GM21447 (cell line): Measurements from ENCODE around the gene EPS15.

Experiments
- ATAC-seq: cut with Tn5 transposase; IDR thresholded peaks from one replicate; pipeline ENCODE4 v1.9.1; 2021; ENCODE audit not compliant: unreplicated experiment

EPS15 gene

DNA sequence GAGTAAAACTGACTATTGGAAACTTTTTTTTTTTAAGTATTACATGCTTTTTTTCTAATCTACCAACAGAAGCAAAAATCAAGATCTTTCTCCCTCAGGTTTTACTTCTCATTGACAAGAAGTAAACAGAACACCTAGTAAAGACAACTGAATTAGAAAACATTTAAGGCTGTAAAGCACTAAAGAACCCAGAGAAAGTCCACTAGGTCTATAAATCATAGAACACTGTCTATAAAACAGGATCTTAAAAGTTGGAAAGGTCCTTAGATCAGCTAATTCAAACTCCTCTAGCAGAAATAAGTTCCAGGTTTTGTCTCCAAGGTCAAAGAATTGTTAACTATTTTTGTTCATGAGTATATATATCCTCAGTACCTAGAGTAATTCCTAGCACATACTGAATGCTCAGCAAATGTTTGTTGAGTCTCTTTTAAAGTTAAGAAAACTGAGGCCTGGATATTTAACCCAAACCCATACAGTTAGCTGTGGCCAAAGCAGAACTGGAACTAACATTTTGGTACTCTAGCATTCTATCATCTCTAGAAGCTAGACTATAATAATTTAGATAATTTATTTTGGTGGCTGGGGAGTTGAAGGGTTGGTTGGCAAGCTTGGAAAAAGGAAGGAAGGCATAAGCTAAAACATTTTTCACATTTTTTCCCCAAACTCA, 3.0 kb downstream of the EPS15 start:
- no peak for ATAC-seq

- ATAC-seq = no peak
Observed at GRCh38 chr1:51515312-51515960, 3.6 kb downstream of the EPS15 start.

DNA sequence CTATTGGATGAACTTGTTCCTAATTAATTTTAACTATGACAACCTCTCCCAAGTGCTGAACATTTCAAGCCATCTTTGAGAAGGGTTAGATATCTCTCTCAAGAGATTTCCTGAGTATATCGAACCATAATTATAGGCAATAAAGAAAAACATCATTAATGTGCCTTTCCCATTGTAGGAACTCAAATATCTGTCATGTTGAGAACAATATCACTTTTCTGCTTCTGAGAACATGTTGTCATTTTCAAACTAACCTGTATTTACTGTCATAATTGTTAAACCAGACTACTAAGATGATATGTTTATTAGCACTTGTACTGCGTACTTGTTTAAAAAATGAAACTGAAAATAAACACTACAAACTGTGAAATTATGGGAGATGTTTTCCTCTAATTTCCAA, 4.3 kb downstream of the EPS15 start:
- no peak for ATAC-seq

DNA sequence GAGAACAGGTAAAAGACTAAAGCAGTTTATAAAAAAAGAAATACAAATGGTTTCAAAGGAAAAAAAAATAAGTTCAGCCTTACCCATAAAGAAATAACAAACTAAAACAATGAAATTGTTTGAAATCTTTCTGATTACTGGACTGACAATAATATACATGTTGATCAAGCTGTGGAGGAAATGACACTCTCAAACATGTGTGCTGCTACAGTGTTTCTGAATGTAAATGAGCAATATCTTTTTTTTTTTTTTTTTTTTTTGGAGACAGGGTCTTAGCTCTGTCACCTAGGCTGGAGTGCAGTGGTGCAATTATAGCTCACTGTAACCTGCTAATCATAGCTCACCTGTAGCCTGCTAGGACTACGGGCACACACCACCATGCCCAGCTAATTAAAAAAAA, 6.5 kb downstream of the EPS15 start:
- ATAC-seq = no peak

DNA sequence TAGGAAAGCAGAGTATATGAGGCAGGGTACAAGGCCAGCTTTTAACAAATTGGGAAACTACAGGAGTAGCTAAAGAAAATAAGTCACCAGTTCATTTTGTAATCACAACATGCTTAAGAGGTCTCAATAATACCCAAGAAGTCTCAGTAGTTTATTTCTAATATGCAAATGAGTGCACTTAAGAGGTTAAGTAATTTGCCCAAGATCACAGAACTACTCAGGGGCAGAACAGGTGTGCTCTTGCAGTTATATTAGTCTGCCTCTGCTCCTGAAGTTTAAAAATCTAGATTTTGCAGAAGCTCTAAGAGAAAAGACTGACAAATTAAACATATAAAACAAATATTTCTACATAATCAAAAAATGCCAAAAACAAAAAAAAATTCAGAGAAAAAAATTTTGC, 6.9 kb downstream of the EPS15 start:
- ATAC-seq = peak; percentile 34

DNA sequence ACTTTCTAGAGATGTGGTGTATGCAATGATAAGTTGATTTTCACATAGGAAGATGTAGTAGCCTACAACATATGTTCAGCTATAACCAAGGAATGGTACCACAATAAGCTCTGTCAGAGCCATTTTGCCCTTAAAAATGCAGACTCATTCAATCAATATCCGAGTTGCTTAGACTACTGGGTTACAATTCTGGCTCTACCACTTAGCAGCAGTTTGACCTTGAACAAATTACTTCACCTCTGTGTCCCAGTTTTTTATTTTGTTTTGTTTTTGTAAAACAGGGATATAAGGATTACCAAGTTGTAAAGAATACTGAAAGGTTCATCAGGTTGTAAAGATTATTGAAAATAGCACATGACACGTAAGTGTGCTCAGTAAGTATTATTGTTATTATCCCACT, 9.3 kb downstream of the EPS15 start:
- no peak for ATAC-seq

DNA sequence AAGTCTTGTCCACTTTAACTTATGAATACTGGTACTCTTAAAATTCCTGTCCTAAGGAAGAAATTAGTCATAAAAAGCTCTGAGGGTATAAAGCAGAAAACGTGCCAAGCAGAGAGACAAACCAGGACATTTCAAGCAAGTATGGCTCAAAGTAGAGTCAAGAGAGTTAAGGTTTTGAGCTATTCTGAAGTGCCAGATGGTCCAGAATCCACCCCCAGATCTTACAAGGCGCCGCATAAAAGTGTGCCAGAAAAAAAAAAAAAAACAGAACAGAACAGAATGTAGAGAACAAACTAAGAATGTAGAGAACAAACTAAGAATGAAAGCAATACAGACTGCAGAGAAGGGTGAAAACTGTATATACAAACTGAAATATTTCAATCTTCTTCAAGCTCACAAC, 12.5 kb downstream of the EPS15 start:
- ATAC-seq = peak; percentile 41

DNA sequence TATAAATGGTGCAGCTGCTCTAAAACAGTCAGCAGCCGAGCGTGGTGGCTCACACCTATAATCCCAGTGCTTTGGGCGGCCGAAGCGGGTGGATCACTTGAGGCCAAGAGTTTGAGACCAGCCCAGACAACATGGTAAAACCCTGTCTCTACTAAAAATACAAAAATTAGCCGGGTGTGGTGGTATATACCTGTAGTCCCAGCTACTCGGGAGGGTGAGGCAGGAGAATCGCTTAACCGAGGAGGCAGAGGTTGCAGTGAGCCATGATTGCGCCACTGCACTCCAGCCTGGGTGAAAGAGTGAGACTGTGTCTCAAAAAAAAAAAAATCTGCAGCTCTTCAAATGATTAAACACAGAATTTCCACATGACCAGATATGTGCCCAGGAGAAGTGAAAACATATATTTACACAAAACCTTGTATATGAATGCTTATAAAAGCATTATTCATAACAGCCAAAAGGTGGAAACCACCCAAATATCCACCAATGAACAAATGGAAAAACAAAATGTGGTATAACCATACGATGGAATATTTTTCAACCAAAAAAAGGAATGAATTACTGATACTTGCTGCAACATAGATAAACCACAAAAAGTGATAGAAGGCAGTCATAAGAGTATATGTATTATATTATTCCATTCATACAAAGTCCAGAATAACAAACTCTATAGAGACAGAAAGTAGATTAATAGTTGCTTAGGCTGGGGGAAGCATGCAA, 14.1 kb downstream of the EPS15 start:
- ATAC-seq = peak; percentile 38

DNA sequence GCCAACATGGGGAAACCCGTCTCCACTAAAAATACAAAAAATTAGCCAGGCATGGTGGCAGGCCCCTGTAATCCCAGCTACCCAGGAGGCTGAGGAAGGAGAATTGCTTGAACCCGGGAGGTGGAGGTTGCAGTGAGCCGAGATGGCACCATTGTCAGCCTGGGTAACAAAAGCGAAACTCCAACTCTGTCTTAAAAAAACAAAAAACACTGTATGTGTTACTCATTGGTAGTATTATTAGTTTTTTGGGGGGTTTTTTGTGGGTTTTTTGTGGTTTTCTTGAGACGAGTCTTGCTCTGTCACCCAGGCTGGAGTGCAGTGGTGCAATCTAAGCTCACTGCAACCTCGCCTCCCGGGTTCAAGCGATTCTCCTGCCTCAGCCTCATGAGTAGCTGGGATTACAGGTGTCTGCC, 17.8 kb downstream of the EPS15 start:
- ATAC-seq = peak; percentile 62

DNA sequence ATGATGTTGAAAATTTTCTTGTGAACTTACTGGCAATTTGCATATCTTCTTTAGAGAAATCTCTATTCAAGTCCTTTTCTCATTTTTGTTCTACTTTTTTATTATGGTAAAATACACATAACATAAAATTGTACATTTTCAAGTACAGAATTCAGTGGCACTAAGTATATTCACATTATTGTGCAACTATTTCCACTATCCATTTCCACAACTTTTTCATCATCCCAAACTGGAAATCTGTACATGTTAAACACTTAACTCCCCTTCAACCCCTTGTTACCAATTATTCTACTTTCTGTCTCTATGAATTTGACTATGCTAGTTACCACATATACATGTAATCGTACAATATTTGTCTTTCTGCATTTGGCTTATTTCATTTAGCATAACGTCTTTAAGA, 19.4 kb downstream of the EPS15 start:
- ATAC-seq = no peak

GRCh38 chr1:51498924-51499323, 20.1 kb downstream of the EPS15 start:
- ATAC-seq = no peak

DNA sequence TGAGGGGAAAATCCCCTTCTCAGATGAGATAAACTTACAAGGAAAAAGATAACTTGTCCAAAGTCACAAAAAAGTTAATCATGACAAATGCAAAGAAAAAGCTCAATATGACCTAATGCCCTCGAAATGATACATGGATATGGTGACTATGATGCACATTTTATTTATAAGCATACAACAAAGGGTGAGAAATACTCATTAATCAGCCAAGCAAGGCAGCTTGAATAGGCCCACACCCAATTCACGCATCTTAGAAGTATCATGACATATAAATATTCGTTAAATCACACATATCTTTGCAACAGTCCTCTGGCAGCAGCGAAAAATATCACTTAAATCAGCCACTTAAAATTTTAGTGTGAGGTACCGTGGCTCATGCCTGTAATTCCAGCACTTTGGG, 21.7 kb downstream of the EPS15 start:
- no peak for ATAC-seq

- ATAC-seq = no peak
Observed at GRCh38 chr1:51494138-51494830, 24.8 kb downstream of the EPS15 start.

GRCh38 chr1:51491166-51491981, 27.7 kb downstream of the EPS15 start:
- ATAC-seq = peak; percentile 54

DNA sequence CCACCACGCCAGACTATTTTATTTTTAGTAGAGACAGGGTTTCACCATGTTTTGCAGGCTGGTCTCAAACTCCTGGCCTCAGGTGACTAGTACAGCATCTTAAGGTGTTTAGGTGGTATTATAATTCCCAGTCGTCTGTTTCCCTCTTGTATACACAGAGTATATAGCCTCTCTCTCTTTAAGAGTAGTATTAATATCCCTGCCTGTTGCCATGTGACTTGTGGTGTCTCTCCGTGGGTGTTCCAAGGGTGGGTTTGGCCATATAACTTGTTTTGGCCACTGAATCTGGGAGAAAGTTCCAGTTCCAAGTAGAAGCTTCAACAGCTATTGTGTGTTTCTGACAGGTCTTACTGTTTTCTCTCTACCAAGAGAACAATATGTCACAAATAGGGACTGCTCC, 29.6 kb downstream of the EPS15 start:
- ATAC-seq = no peak

- no peak for ATAC-seq
Observed at GRCh38 chr1:51488372-51489050, 30.6 kb downstream of the EPS15 start.

GRCh38 chr1:51487628-51488027, 31.4 kb downstream of the EPS15 start:
- no peak for ATAC-seq

GRCh38 chr1:51484591-51484990, 34.5 kb downstream of the EPS15 start:
- no peak for ATAC-seq

DNA sequence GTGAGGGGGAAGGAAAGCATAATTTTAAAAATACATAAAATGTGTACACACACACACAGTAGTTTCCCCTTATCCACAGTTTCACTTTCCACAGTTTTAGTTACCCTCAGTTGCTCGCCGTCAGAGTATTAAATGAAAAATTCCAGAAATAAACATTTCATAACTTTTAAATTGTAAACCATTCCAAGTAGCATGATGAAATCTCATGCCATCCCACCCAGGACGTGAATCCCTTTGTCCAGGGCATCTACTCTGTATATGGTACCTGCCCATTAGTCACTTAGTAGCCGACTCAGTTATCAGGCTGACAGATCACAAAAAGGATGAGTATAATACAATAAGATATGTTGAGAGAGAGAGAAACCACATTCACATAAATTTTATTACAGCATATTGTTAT, 36.2 kb downstream of the EPS15 start:
- ATAC-seq = no peak
